Neural progenitor cell (in vitro differentiated cells): ENCODE data around the gene EIF2B5. TPM values are rescaled to one million over a fixed set of nuclear protein-coding genes. Genes with fewer than 3 reads are reported as not detected.
"Not testable (repeated sequence)": the region's sequence is repeated elsewhere in the genome, so short reads cannot be mapped to it uniquely, and the experiment has no call there.

ENCODE experiments used
- DNase-seq: peaks from one replicate; pipeline ENCODE4 v3.0.0-alpha.2; 2016; ENCODE audit warnings: low spot score
- H2AFZ ChIP-seq: fragments of 200-600 bp; sonication (generic); replicated peaks from 2 replicates; pipeline ENCODE4 v1.6.1; 2016; ENCODE audit warnings: antibody characterized with exemption
- H3F3A ChIP-seq: fragments of 200-600 bp; sonication (generic); 2 replicates; pipeline ENCODE4 v1.6.1; 2016; ENCODE audit warnings: antibody characterized with exemption, low read depth
- H3K27ac ChIP-seq: fragments of 200-600 bp; sonication (generic); 2 replicates; pipeline ENCODE4 v1.5.1; 2016; ENCODE audit warnings: mild to moderate bottlenecking
- H3K27me3 ChIP-seq: fragments of 200-600 bp; sonication (generic); 2 replicates; pipeline ENCODE4 v1.6.1; 2016; ENCODE audit warnings: mild to moderate bottlenecking, moderate library complexity
- H3K36me3 ChIP-seq: fragments of 200-600 bp; sonication (generic); 2 replicates; pipeline ENCODE4 v1.5.1; 2016
- H3K4me1 ChIP-seq: fragments of 200-600 bp; sonication (generic); 2 replicates; pipeline ENCODE4 v1.6.1; 2016; ENCODE audit warnings: mixed run types
- H3K4me2 ChIP-seq: fragments of 200-600 bp; sonication (generic); 2 replicates; pipeline ENCODE4 v1.6.1; 2016
- H3K4me3 ChIP-seq: fragments of 200-600 bp; sonication (generic); 2 replicates; pipeline ENCODE4 v1.5.1; 2016
- H3K79me2 ChIP-seq: fragments of 200-600 bp; sonication (generic); 2 replicates; pipeline ENCODE4 v1.6.1; 2016; ENCODE audit warnings: low read depth
- H3K9ac ChIP-seq: fragments of 200-600 bp; sonication (generic); 2 replicates; pipeline ENCODE4 v1.6.1; 2016
- H3K9me3 ChIP-seq: fragments of 200-600 bp; sonication (generic); 2 replicates; pipeline ENCODE4 v1.5.1; 2016; ENCODE audit warnings: low read depth
- H4K20me1 ChIP-seq: fragments of 200-600 bp; sonication (generic); 2 replicates; pipeline ENCODE4 v1.6.1; 2016; ENCODE audit warnings: low read depth
- H3K27ac Mint-ChIP-seq: 3 replicates; pipeline ENCODE4 v1.8.0; 2021; ENCODE audit warnings: mixed read lengths
- H3K27me3 Mint-ChIP-seq: 2 replicates; pipeline ENCODE4 v1.8.0; 2022; ENCODE audit warnings: low read depth, mild to moderate bottlenecking, inconsistent platforms, moderate library complexity, mixed read lengths; ENCODE audit not compliant: insufficient read depth
- H3K36me3 Mint-ChIP-seq: 3 replicates; pipeline ENCODE4 v1.8.0; 2021; ENCODE audit warnings: mixed read lengths
- H3K4me1 Mint-ChIP-seq: 3 replicates; pipeline ENCODE4 v1.8.0; 2021; ENCODE audit warnings: mixed read lengths
- H3K4me3 Mint-ChIP-seq: 3 replicates; pipeline ENCODE4 v1.8.0; 2021; ENCODE audit warnings: mild to moderate bottlenecking, moderate library complexity, mixed read lengths
- H3K9me3 Mint-ChIP-seq: 3 replicates; pipeline ENCODE4 v1.8.0; 2020; ENCODE audit warnings: mixed read lengths
- CTCF ChIP-seq: fragments of 200-600 bp; sonication (generic); IDR thresholded peaks from 2 replicates; pipeline ENCODE4 v1.5.1; 2017; ENCODE audit warnings: antibody characterized with exemption, mild to moderate bottlenecking
- EZH2 ChIP-seq: fragments of 200-600 bp; sonication (generic); IDR thresholded peaks from 2 replicates; pipeline ENCODE4 v1.6.1; 2017; ENCODE audit warnings: antibody characterized with exemption, mild to moderate bottlenecking, moderate library complexity
- EZH2phosphoT487 ChIP-seq: fragments of 200-600 bp; sonication (generic); IDR thresholded peaks from 2 replicates; pipeline ENCODE4 v1.6.1; 2017; ENCODE audit warnings: antibody characterized with exemption
- total RNA-seq: library from RNA; depleted of rRNA; stranded (reverse); fragments of >200 nt; gene quantifications from 2 replicates; pipeline ENCODE4 v1.2.3, GENCODE V29; 2015; ENCODE audit warnings: low replicate concordance

The EIF2B5 gene
- total RNA-seq, 1 donor from 2014 or later: 69.1 TPM

DNA sequence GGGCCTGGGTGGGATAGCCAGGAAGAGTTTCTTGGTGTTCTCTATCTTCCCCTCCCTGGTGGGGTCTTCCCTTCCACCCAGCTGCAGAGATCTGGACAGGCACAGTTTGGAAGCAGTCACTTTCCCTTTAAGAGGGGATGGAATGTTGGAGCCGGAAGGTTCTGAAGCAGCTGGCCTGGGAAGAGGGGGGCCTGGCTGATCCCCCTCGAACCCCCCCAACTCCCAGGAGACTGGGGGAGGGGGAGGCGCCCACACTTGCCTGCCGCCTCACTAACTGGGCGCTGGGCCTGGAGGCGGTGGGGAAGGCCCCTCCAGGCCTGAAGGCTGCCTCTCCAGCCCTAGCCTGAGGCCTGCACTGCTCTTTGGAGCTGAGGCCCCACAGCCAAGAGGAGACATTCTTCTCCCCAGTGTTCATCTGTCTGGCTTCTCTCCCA lies 21.4 kb downstream of the EIF2B5 start:
- Histone ChIP-seq H3F3A (peaks cover 42% of the 10 kb centered on the region), H3K4me2 (peak overlapping the region; percentile 86), H3K36me3 (no peaks in the 10 kb centered on the region), H3K79me2 (peaks cover 68% of the 10 kb centered on the region), H3K9me3 (no peaks in the 10 kb centered on the region), H3K9ac (peak overlapping the region; percentile 87), H3K27me3 (no peaks in the 10 kb centered on the region), H3K4me1 (peaks cover 19% of the 10 kb centered on the region), H2AFZ (no peak overlapping the region), H3K4me3 (peak overlapping the region; percentile 100), H3K27ac (peak overlapping the region; percentile 92), H4K20me1 (peaks cover 38% of the 10 kb centered on the region)
- H3K36me3 Mint-ChIP-seq: peaks cover 4% of the 10 kb centered on the region
- no peak for TF ChIP-seq EZH2
- H3K4me3 Mint-ChIP-seq: peak overlapping the region; percentile 99
- DNase-seq: peak; percentile 80
- H3K27ac Mint-ChIP-seq: peak overlapping the region; percentile 97
- H3K9me3 Mint-ChIP-seq: no peaks in the 10 kb centered on the region
- H3K4me1 Mint-ChIP-seq: peaks cover 38% of the 10 kb centered on the region
- H3K27me3 Mint-ChIP-seq: peaks cover 12% of the 10 kb centered on the region

GRCh38 chr3:184157206-184157605 lies 22.0 kb downstream of the EIF2B5 start:
- Histone ChIP-seq H3K4me3 (peak overlapping the region; percentile 100), H3K27ac (peak overlapping the region; percentile 92), H3K27me3 (no peaks in the 10 kb centered on the region), H3K4me2 (peak overlapping the region; percentile 86), H3K9me3 (no peaks in the 10 kb centered on the region), H3K36me3 (no peaks in the 10 kb centered on the region), H3K9ac (peak overlapping the region; percentile 87), H3F3A (peaks cover 42% of the 10 kb centered on the region), H4K20me1 (peaks cover 44% of the 10 kb centered on the region), H3K4me1 (peaks cover 19% of the 10 kb centered on the region), H3K79me2 (peaks cover 74% of the 10 kb centered on the region), H2AFZ (no peak overlapping the region)
- no peaks in the 10 kb centered on the region for H3K9me3 Mint-ChIP-seq
- H3K27me3 Mint-ChIP-seq: peaks cover 12% of the 10 kb centered on the region
- peak; percentile 30 for DNase-seq
- H3K36me3 Mint-ChIP-seq: peaks cover 4% of the 10 kb centered on the region
- H3K4me3 Mint-ChIP-seq: peak overlapping the region; percentile 99
- H3K27ac Mint-ChIP-seq: peak overlapping the region; percentile 96
- peaks cover 38% of the 10 kb centered on the region for H3K4me1 Mint-ChIP-seq
- TF ChIP-seq EZH2phosphoT487: no peak
- no peak for TF ChIP-seq EZH2
- no peak for TF ChIP-seq CTCF

DNA sequence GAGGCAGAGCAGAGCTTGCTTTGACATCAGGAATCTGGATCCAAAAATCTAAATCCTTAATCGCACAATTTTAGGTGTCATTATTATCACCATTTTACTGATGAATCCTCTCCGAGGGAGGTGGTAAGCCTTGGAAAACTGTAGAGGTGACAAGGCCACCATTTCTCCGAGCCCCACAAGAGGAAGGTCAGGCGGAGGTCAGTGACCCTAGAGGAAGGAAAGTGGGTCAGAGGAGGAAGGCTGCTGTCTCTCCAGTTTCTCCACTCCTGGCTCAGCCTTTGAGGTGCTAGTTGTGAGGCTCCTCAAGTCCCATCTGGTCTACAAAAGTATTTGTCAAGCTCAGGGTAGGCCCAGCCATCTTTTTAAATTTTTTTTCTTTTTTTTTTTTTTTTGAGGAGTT lies 23.2 kb downstream of the EIF2B5 start:
- no peaks in the 10 kb centered on the region for H3K9me3 Mint-ChIP-seq
- H3K36me3 Mint-ChIP-seq: peaks cover 8% of the 10 kb centered on the region
- Histone ChIP-seq H3K27ac (no peak overlapping the region), H3K4me3 (no peak overlapping the region), H2AFZ (no peak overlapping the region), H3F3A (peaks cover 40% of the 10 kb centered on the region), H3K4me2 (no peak overlapping the region), H3K79me2 (peaks cover 79% of the 10 kb centered on the region), H3K9ac (no peak overlapping the region), H3K36me3 (no peaks in the 10 kb centered on the region), H3K4me1 (peaks cover 19% of the 10 kb centered on the region), H3K27me3 (no peaks in the 10 kb centered on the region), H3K9me3 (no peaks in the 10 kb centered on the region), H4K20me1 (peaks cover 51% of the 10 kb centered on the region)
- no peak for DNase-seq
- H3K4me3 Mint-ChIP-seq: no peak overlapping the region
- peaks cover 32% of the 10 kb centered on the region for H3K4me1 Mint-ChIP-seq
- no peak for TF ChIP-seq EZH2
- no peak for TF ChIP-seq EZH2phosphoT487
- no peak for TF ChIP-seq CTCF
- H3K27me3 Mint-ChIP-seq: peaks cover 12% of the 10 kb centered on the region
- H3K27ac Mint-ChIP-seq: no peak overlapping the region

DNA sequence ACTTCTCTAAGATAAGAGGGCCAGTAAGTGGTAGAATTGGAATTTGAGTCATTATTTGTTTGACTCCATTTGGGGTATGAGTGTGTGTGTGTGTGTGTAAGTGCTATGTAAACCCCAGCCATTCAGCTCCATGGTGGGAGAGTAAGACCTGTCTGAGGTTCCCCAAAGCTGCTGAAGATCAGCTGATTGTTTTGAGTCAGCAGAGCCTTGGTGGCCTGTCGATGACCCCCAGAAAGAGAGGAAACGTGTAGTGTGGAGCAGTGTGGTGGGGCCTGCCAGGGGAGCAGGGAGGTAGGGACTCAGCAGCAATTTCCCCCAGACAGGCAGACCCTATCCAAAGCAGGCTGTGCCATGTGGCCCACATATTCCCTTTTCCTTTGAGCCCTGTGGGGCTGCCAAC lies 25.3 kb downstream of the EIF2B5 start:
- Mint-ChIP-seq H3K27ac (no peak overlapping the region), H3K4me1 (peaks cover 22% of the 10 kb centered on the region), H3K36me3 (peaks cover 11% of the 10 kb centered on the region), H3K4me3 (no peak overlapping the region), H3K9me3 (no peaks in the 10 kb centered on the region), H3K27me3 (peaks cover 10% of the 10 kb centered on the region)
- Histone ChIP-seq H3K79me2 (peaks cover 71% of the 10 kb centered on the region), H2AFZ (no peak overlapping the region), H3K27me3 (no peaks in the 10 kb centered on the region), H3K4me2 (no peak overlapping the region), H4K20me1 (peaks cover 57% of the 10 kb centered on the region), H3K27ac (no peak overlapping the region), H3K36me3 (no peaks in the 10 kb centered on the region), H3F3A (peaks cover 28% of the 10 kb centered on the region), H3K9me3 (no peaks in the 10 kb centered on the region), H3K9ac (no peak overlapping the region), H3K4me3 (no peak overlapping the region), H3K4me1 (peaks cover 13% of the 10 kb centered on the region)
- DNase-seq: no peak
- TF ChIP-seq EZH2phosphoT487: no peak
- no peak for TF ChIP-seq EZH2
- TF ChIP-seq CTCF: no peak

GRCh38 chr3:184162571-184163070 lies 27.5 kb downstream of the EIF2B5 start:
- not testable (repeated sequence) for H3K27ac Mint-ChIP-seq, H3K4me2 ChIP-seq, H3K4me3 ChIP-seq, H3K9me3 ChIP-seq, H3K4me3 Mint-ChIP-seq, H3K27me3 ChIP-seq, H3F3A ChIP-seq, H2AFZ ChIP-seq, H3K4me1 ChIP-seq, H3K27me3 Mint-ChIP-seq, H3K27ac ChIP-seq, H3K9ac ChIP-seq, H3K9me3 Mint-ChIP-seq, DNase-seq, H3K36me3 ChIP-seq
- H3K79me2 ChIP-seq: peaks cover 50% of the 10 kb centered on the region
- H3K36me3 Mint-ChIP-seq: peaks cover 23% of the 10 kb centered on the region
- peaks cover 13% of the 10 kb centered on the region for H3K4me1 Mint-ChIP-seq
- H4K20me1 ChIP-seq: peaks cover 39% of the 10 kb centered on the region
